Pancreas (tissue), 10 donors: ENCODE results near the gene SLCO6A1. TPM values are rescaled to one million over a fixed set of nuclear protein-coding genes. Genes with fewer than 3 reads are reported as not detected.

Experiments used
- ATAC-seq, 4 donors: fragments of 200-7000 bp; cut with Tn5 transposase; one replicate each; pipeline versions ENCODE4 v1.8.0 to v1.9.1; 2020; ENCODE audit warnings: mild to moderate bottlenecking in 4 of 4, moderate library complexity in 4 of 4
- DNase-seq, 6 donors: peaks; one replicate each; pipeline ENCODE4 v3.0.0-alpha.2; 2020
- FAIRE-seq: peaks from 2 replicates; lab custom pipeline; 2012; peaks lifted over from hg19 to GRCh38; lab: Jason Lieb, UNC
- H3K27ac ChIP-seq, 4 donors: fragments of 200-600 bp; sonication (generic); 1 replicate in 3 of 4; 2 replicates in 1 of 4; pipeline versions ENCODE4 v1.5.0 to v1.8.0; 2020
- H3K27me3 ChIP-seq, 4 donors: fragments of 200-600 bp; one replicate each; pipeline ENCODE4 v1.8.0; 2021
- H3K36me3 ChIP-seq, 3 donors: fragments of 200-600 bp; sonication (generic) in 1 of 3; one replicate each; pipeline versions ENCODE4 v1.5.0 to v1.8.0; 2020 to 2021
- H3K4me1 ChIP-seq, 3 donors: fragments of 200-600 bp; one replicate each; pipeline ENCODE4 v1.8.0; 2021
- H3K4me3 ChIP-seq, 4 donors: fragments of 200-600 bp; sonication (generic) in 2 of 4; one replicate each; pipeline versions ENCODE4 v1.5.0 to v1.8.0; 2020 to 2021
- H3K9me3 ChIP-seq, 4 donors: fragments of 200-600 bp; one replicate each; pipeline ENCODE4 v1.8.0; 2021
- WGBS, 2 donors: extraction: QIAGEN DNeasy Blood & Tissue Kit; methylation state at CpG; one replicate each; pipeline ENCODE4 v1.1.7; 2013; 5-methylcytosine and 5-hydroxymethylcytosine counted together
- intact Hi-C, 3 donors: fragments of 100-400 bp; cut with DNase I; formaldehyde crosslinking; loops; one replicate each; pipeline versions ENCODE4 v1.11.1 to v1.14.2; 2022
- polyA plus RNA-seq, 2 donors: library from polyadenylated mRNA; stranded (reverse); fragments of 200-250 nt; gene quantifications; one replicate each; pipeline ENCODE4 v1.2.3, GENCODE V29; 2013
- total RNA-seq, 6 donors: library from RNA; stranded (reverse); fragmentation: NEBNext Ultra II Directional in 4 of 6; extraction: Animal tissue kit (Norgen Biotek cat#: 25700) in 4 of 6; gene quantifications; one replicate each; pipeline versions ENCODE4 v1.2.1 to v1.2.4, GENCODE V29; 2021 to 2023
- TF ChIP-seq, protein P1 (sequence below), 4 donors: fragments of 200-600 bp; sonication (generic) in 3 of 4; IDR thresholded peaks; one replicate each; pipeline versions ENCODE4 v1.5.0 to v1.8.0; 2021; ENCODE audit warnings: antibody characterized with exemption in 4 of 4
- donor health status: healthy with polysubstance abuse.
- donor health status: DM: no; HTN: no; CAD: no; lungs with moderate emphysema.
- donor health status: DM: no; HTN: no; CAD: no.
- donor health status: control.
- donor health status: control.
- donor health status: Bipolar disorder and iron deficiency.
- donor health status: DM: yes; HTN: yes; CAD: no.
- donor health status: DM: no; HTN: no; CAD: no.
- donor health status: DM: no; HTN: no; CAD: no.
- donor health status: DM: yes; HTN: yes; CAD: no.

SLCO6A1 gene
- total and polyA plus RNA-seq, 8 donors = not detected

DNA sequence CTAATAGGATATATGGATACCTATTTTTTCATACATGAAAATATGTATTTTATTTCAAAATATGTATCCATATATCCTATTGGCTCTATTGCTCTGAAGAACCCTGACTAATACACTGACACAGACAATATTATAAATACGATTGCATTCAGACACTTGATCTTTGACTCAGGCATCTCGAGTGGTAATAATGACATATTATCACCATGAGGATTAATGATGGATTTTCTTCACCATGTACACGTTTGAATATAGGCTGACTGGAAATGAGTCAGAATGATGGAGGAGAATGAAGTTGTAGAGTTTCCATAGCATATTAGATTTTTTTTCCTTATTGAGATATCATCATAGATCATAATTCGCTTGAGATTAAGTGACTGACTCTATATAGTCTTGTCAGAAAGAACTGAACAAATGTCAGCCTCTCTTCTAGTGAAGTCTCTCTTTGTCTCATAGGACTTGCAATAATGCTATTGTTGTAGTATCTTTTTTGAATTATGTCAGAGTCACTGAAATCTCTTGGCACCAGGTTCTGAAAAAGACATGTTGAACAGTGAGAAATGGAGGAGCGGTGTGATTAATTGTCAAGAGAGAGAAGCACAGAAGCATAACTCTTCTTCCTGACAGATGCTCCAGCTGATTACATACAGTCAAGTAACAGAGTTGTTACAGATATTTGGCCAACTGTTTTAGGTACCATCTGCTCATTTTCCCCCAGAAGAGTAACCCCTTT is 41.4 kb upstream of the SLCO6A1 start:
- ATAC-seq (no peak), FAIRE-seq (no peak), DNase-seq (no peak)
- Histone ChIP-seq H3K4me1 (no peaks in the 10 kb centered on the region), H3K9me3 (no peaks in the 10 kb centered on the region), H3K36me3 (no peaks in the 10 kb centered on the region), H3K27ac (no peak overlapping the region), H3K27me3 (peaks cover 0 to 3% (median 0%) of the 10 kb centered on the region in 4 donors), H3K4me3 (no peak overlapping the region)
- WGBS, 2 donors = 64 to 70% methylated on average over 5 of the region's 5 CpGs
- intact Hi-C loops = no loop called here
- TF ChIP-seq, protein P1, sequence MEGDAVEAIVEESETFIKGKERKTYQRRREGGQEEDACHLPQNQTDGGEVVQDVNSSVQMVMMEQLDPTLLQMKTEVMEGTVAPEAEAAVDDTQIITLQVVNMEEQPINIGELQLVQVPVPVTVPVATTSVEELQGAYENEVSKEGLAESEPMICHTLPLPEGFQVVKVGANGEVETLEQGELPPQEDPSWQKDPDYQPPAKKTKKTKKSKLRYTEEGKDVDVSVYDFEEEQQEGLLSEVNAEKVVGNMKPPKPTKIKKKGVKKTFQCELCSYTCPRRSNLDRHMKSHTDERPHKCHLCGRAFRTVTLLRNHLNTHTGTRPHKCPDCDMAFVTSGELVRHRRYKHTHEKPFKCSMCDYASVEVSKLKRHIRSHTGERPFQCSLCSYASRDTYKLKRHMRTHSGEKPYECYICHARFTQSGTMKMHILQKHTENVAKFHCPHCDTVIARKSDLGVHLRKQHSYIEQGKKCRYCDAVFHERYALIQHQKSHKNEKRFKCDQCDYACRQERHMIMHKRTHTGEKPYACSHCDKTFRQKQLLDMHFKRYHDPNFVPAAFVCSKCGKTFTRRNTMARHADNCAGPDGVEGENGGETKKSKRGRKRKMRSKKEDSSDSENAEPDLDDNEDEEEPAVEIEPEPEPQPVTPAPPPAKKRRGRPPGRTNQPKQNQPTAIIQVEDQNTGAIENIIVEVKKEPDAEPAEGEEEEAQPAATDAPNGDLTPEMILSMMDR (IDR thresholded peaks at IDR 0.05) = no peak

DNA sequence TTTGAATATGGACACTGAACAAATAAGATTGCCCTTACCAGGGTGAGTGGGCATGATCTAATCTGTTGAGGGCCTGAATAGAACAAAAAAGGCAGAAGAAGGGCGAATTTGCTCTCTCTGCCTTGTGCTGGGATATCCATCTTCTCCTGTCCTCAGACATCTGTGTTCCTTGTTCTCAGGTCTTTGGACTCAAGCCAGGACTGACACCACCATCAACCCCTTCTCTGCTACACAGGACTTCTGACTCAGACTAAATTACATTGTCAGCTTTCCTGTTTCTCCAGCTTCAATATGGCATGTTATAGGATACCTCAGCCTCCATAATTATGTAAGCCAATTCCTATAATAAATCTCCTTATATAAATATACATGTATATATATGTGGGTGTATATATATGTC is 40.8 kb upstream of the SLCO6A1 start:
- whole genome bisulfite sequencing, 2 donors = 50 to 55% methylated on average over 1 of the region's 1 CpG
- intact Hi-C loops = no loop called here
- H3K27ac ChIP-seq = no peak overlapping the region
- peaks cover 0 to 3% (median 0%) of the 10 kb centered on the region in 4 donors for H3K27me3 ChIP-seq
- no peaks in the 10 kb centered on the region for H3K36me3 ChIP-seq
- TF ChIP-seq, protein P1 (IDR thresholded peaks at IDR 0.05) = no peak
- no peaks in the 10 kb centered on the region for H3K4me1 ChIP-seq
- ATAC-seq (no peak), DNase-seq (no peak), FAIRE-seq (no peak)
- no peaks in the 10 kb centered on the region for H3K9me3 ChIP-seq
- no peak overlapping the region for H3K4me3 ChIP-seq

DNA sequence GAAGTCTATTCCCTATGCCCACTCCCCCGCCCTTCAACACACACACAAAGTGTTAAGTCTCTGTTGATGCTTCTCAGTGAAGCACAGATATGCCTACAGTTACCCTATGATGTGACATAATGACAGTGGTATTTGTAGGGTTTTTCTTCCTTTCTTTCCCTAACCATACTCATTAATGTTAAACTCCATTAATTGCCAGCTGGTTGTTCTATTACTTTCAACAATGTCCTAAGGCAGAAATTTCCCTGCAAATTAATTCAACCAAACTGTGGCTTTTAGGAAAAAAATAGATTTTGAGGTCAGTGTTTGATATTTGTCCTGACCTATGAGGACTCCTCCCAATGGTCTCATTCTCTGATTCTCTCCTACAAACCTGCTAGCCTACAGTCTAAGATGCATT is 38.2 kb upstream of the SLCO6A1 start:
- 69 to 78% methylated on average over 1 of the region's 1 CpG for WGBS, 2 donors
- Histone ChIP-seq H3K36me3 (no peaks in the 10 kb centered on the region), H3K4me1 (no peaks in the 10 kb centered on the region), H3K27me3 (peaks cover 0 to 3% (median 0%) of the 10 kb centered on the region in 4 donors), H3K9me3 (no peaks in the 10 kb centered on the region), H3K4me3 (no peak overlapping the region), H3K27ac (no peak overlapping the region)
- DNase-seq (no peak), FAIRE-seq (no peak), ATAC-seq (no peak)
- TF ChIP-seq, protein P1 (IDR thresholded peaks at IDR 0.05) = no peak
- intact Hi-C loops = no loop called here

GRCh38 chr5:102536323-102536928 is 37.6 kb upstream of the SLCO6A1 start:
- H3K4me1 ChIP-seq = no peaks in the 10 kb centered on the region
- no peak for FAIRE-seq
- no peak for DNase-seq
- peaks cover 0 to 3% (median 0%) of the 10 kb centered on the region in 4 donors for H3K27me3 ChIP-seq
- no peak overlapping the region for H3K4me3 ChIP-seq
- no peaks in the 10 kb centered on the region for H3K36me3 ChIP-seq
- ATAC-seq = no peak
- H3K9me3 ChIP-seq = no peaks in the 10 kb centered on the region
- intact Hi-C loops = no loop called here
- TF ChIP-seq, protein P1 (IDR thresholded peaks at IDR 0.05) = no peak
- no peak overlapping the region for H3K27ac ChIP-seq

GRCh38 chr5:102532123-102532522 is 33.3 kb upstream of the SLCO6A1 start:
- TF ChIP-seq, protein P1 (IDR thresholded peaks at IDR 0.05) = no peak
- ATAC-seq = peak in 1 of 4 donors; percentile 30

More at GRCh38 chr5:102532123-102532522, 33.3 kb upstream of the SLCO6A1 start:
- intact Hi-C loops = no loop called here
- Histone ChIP-seq H3K27ac (no peak overlapping the region), H3K36me3 (no peaks in the 10 kb centered on the region), H3K4me1 (no peaks in the 10 kb centered on the region), H3K4me3 (no peak overlapping the region), H3K27me3 (peaks cover 0 to 3% (median 0%) of the 10 kb centered on the region in 4 donors), H3K9me3 (no peaks in the 10 kb centered on the region)
- FAIRE-seq (no peak), DNase-seq (no peak)
- 67 to 70% methylated on average over 4 of the region's 4 CpGs for WGBS, 2 donors
